NCI-H1092 treated with DMSO at 0.1 percent for 48 hours (cell line): ENCODE results near the gene VMO1.

Source experiments
- DNase-seq: peaks from one replicate; lab custom pipeline; 2025; lab: John Stamatoyannopoulos, UW

VMO1 gene

GRCh38 chr17:4764595-4764994 is 21.6 kb downstream of the VMO1 start:
- no peak for DNase-seq

DNA sequence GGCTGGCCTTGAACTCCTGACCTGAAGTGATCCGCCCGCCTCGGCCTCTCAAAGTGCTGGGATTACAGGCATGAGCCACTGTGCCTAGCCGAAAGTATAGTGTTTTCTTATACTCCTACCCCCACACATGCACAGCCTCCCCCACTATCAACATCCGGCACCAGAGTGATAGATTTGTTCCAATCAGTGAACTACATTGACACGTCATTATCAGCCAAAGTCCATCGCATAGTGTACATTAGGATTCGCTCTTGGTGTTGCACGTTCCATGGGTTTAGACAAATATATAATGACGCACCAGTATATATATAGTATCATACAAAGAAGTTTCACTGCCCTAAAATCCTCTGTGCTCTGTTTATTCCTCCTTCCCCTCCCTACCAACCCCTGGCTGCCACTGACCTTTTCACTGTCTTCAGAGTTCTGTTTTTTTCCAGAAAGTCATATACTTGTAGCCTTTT is 26.4 kb downstream of the VMO1 start:
- no peak for DNase-seq

GRCh38 chr17:4753392-4753791 is 32.8 kb downstream of the VMO1 start:
- no peak for DNase-seq

DNA sequence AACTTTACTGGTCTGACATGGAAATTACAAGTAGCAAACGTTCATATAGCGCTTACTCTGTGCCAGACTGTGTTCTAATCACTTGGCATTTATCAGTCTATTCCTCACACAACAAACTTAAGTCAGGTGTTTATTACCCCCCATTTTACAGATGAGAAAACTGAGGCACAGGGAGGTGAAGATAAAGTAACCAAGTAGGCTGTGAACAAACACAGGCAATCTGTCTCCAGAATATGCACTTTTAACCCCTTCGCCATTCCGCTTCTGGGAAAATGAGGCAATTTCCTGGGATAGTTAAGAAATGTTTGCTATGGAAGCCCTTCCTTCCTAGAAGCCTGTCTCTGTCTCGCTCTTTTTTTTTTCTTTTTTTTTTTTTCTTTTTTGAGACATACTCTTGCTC is 34.2 kb downstream of the VMO1 start:
- no peak for DNase-seq

- no peak for DNase-seq
Measured at GRCh38 chr17:4750606-4751005, 35.6 kb downstream of the VMO1 start.

GRCh38 chr17:4748686-4749085 is 37.5 kb downstream of the VMO1 start:
- no peak for DNase-seq

DNA sequence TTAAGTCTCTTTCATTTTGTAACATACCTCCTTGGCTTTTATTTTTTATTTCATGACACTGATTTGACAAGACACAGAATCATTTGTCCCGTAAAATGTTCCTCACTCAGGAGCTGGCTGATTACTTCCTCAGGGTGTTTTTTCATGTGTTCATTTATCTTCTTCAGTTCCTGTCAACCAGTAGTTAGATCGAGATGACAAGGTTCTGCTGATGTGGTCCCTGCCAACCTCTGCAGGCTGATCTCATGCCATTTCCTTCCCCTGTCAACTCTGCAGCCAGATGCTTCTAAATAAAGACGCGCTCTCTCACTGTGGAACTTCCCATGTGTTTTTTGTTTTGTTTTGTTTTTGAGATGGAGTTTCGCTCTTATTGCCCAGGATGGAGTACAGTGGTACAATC is 38.3 kb downstream of the VMO1 start:
- DNase-seq: no peak

DNA sequence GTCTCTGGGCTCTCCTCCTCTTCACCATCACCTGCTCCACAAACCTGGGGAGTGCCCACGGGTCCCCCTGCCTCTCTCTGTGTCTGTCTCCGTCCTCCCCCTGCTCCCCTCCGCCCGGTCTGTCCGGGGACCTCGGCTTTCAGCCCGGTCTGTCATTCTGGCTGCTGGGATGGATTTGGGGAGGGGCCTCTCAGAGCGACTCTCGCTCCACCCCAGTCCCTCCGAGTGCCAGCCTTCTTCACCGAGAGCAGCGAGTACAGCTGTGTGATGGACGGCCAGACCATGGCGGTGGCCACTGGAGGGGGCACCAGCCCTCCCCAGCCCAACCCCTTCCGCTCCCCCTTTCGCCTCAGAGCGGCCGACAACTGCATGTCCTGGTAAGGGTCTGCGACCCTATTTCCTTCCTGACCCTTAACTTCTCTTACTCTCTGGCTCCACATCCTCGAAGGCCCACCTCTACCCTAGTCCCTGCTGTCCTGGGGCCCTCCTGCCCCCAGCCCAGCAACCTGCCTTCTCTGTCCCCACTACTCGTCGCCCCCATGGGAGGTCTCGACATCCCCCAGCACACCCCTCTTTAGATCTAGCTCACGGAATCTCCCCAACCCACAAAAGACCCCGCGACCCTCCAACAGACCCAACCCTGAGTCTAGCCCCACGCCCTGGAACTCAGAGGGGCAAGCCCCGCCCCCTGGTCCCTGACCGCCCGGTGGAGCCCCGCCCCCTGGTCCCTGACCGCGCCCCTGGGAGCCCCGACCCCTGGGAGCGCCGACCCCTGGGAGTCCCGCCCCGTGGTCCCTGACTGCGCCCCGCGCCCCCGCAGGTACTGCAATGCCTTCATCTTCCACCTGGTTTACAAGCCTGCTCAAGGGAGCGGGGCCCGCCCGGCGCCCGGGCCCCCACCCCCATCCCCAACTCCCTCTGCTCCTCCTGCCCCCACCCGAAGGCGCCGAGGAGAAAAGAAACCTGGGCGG is 40.9 kb downstream of the VMO1 start:
- no peak for DNase-seq

- DNase-seq: no peak
Measured at GRCh38 chr17:4743898-4744297, 42.3 kb downstream of the VMO1 start.

- no peak for DNase-seq
Measured at GRCh38 chr17:4743216-4743615, 42.9 kb downstream of the VMO1 start.

DNA sequence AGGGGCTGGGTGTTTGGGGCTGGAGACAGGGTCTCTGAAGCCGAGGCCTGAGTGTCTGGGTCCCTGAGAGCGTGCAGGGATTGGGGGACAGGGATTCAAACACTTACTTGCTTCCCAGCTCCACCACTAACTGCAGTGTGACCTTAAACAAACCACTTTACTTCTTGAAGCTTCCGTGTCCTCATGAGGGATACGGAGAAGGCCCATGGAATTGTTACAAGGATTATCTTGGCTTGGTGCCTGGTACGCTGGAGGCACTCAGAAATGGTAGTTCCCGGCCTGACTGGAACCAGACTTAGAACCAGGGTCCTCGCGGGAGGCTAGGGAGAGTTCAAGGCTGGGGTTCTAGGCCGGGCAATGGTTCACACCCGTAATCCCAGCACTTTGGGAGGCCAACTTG is 43.5 kb downstream of the VMO1 start:
- DNase-seq: no peak

DNA sequence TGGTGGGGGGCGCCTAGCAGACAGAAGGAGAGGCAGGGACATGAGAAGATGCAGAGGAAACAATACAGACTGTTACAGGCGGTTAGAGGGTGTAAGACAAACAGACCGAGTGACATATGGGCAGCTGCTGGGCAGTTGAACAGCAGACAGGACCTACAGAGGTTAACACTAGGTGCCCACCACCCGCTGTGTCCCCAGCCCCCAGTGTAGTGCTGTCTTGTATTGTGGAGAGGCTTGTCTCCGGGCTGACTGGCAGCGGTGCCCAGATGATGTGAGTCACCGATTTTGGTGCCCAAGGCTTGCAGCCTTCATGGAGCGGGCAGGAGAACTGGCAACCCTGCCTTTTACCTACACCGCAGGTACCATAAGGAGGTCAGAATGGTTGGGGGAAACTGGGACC is 44.0 kb downstream of the VMO1 start:
- no peak for DNase-seq

DNA sequence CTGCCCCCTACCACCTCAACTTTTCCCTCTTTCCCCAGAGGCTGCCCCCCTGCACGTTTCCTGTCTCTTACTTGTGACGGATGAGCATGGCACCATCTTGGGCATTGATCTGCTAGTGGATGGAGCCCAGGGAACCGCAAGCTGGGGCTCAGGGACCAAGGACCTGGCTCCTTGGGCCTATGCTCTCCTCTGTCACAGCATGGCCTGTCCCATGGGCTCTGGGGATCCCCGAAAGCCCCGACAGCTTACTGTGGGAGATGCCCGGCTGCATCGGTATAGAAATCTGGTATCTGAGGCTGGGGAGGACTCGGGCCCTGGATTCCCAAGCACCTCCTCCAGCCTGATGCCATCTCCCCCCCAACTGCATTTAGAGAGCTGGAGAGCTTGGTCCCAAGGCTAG is 44.6 kb downstream of the VMO1 start:
- DNase-seq: no peak

DNA sequence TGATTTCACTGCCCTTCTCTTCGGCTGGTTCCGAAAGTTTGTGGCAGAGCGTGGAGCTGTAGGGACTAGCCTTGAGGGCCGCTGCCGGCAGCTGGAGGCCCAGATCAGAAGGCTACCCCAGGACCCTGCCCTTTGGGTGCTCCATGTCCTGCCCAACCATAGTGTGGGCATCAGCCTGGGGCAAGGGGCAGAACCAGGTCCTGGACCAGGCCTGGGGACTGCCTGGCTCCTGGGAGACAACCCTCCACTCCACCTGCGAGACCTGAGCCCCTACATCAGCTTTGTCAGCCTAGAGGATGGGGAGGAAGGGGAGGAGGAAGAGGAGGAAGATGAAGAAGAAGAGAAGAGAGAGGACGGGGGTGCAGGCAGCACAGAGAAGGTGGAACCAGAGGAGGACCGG is 45.6 kb downstream of the VMO1 start:
- no peak for DNase-seq

GRCh38 chr17:4740025-4740351 is 46.2 kb downstream of the VMO1 start:
- DNase-seq: no peak

- no peak for DNase-seq
Measured at GRCh38 chr17:4739122-4740024, 46.8 kb downstream of the VMO1 start, which contains the start of the genes CXCL16 and ZMYND15. TSS of gene CXCL16 (minus strand) at chr17:4739928. CDS start at chr17:4739339, 589 bp downstream. TSS of gene ZMYND15 (plus strand) at chr17:4739833. CDS start at chr17:4740549, 716 bp downstream.

- no peak for DNase-seq
Measured at GRCh38 chr17:4738136-4739121, 47.7 kb downstream of the VMO1 start.

GRCh38 chr17:4735876-4736651 is 50.1 kb downstream of the VMO1 start:
- DNase-seq: no peak
